H7 (cell line): ENCODE measurements around the gene ROS1. TPM values are rescaled to one million over a fixed set of nuclear protein-coding genes. Genes with fewer than 3 reads are reported as not detected.
"Not testable (repeated sequence)": the region's sequence is repeated elsewhere in the genome, so short reads cannot be mapped to it uniquely, and the experiment has no call there.

ENCODE experiments used
- DNase-seq: peaks from one replicate; pipeline ENCODE4 v3.0.0; 2012
- H3K27me3 ChIP-seq: 2 replicates; pipeline ENCODE4 v1.6.0; 2011; ENCODE audit warnings: mild to moderate bottlenecking, low read length; ENCODE audit not compliant: control insufficient read depth, insufficient read depth
- H3K36me3 ChIP-seq: replicated peaks from 2 replicates; pipeline ENCODE4 v1.5.1; 2011; ENCODE audit warnings: low read length; ENCODE audit not compliant: control insufficient read depth, insufficient read depth
- H3K4me3 ChIP-seq: 2 replicates; pipeline ENCODE4 v1.5.1; 2011; ENCODE audit warnings: low read depth, mild to moderate bottlenecking, control low read depth, low read length, moderate library complexity; ENCODE audit not compliant: insufficient read depth
- total RNA-seq: library from RNA; depleted of rRNA; stranded (reverse); fragments of >200 nt; shearing (Covaris generic); gene quantifications from 2 replicates; pipeline ENCODE4 v1.2.3, GENCODE V29; 2014; rRNA removed

Gene ROS1
- total RNA-seq, 1 experiment from 2014 or later, result not detected

GRCh38 chr6:117267054-117267347 lies 158.7 kb downstream of the ROS1 start:
- peaks cover 99% of the 10 kb centered on the region for H3K27me3 ChIP-seq
- H3K4me3 ChIP-seq, result no peak overlapping the region
- no peaks in the 10 kb centered on the region for H3K36me3 ChIP-seq
- no peak for DNase-seq

GRCh38 chr6:117266257-117267053 lies 159.3 kb downstream of the ROS1 start:
- Histone ChIP-seq H3K4me3 (peak overlapping the region; percentile 48; the same call in 1 of the 2 replicates), H3K27me3 (peaks cover 98% of the 10 kb centered on the region), H3K36me3 (no peaks in the 10 kb centered on the region)
- DNase-seq, result no peak

- peak; percentile 84 for DNase-seq
- peak within 1 kb of the TSS; percentile 48 for H3K4me3 ChIP-seq
- no peaks in the 10 kb centered on the region for H3K36me3 ChIP-seq
- peaks cover 97% of the 10 kb centered on the region for H3K27me3 ChIP-seq
Measured at GRCh38 chr6:117265410-117266256, 160.1 kb downstream of the ROS1 start, which contains the start of gene VGLL2. Gene VGLL2, plus strand, starts transcription at chr6:117265558. Its CDS starts 206 bp downstream, at chr6:117265764.

- Histone ChIP-seq H3K4me3 (peak overlapping the region; percentile 48), H3K36me3 (no peaks in the 10 kb centered on the region), H3K27me3 (peaks cover 89% of the 10 kb centered on the region)
- peak; percentile 61 for DNase-seq
Measured at GRCh38 chr6:117264692-117265409, 160.9 kb downstream of the ROS1 start.

- Histone ChIP-seq H3K36me3 (no peaks in the 10 kb centered on the region), H3K4me3 (peak overlapping the region; percentile 48), H3K27me3 (peaks cover 84% of the 10 kb centered on the region)
- DNase-seq, result no peak
Measured at GRCh38 chr6:117264369-117264691, 161.4 kb downstream of the ROS1 start.

- no peak overlapping the region for H3K4me3 ChIP-seq
- peaks cover 75% of the 10 kb centered on the region for H3K27me3 ChIP-seq
- no peaks in the 10 kb centered on the region for H3K36me3 ChIP-seq
- DNase-seq, result no peak
Measured at GRCh38 chr6:117263353-117263927, 162.3 kb downstream of the ROS1 start.

GRCh38 chr6:117262799-117263198 lies 162.9 kb downstream of the ROS1 start:
- peaks cover 68% of the 10 kb centered on the region for H3K27me3 ChIP-seq
- DNase-seq, result no peak
- H3K36me3 ChIP-seq, result no peaks in the 10 kb centered on the region
- H3K4me3 ChIP-seq, result no peak overlapping the region

GRCh38 chr6:117253785-117254184 lies 172.0 kb downstream of the ROS1 start:
- Histone ChIP-seq H3K4me3 (no peak overlapping the region), H3K36me3 (no peaks in the 10 kb centered on the region)
- no peak for DNase-seq

GRCh38 chr6:117244979-117245378 lies 180.8 kb downstream of the ROS1 start:
- H3K36me3 ChIP-seq, H3K27me3 ChIP-seq, DNase-seq: not testable (repeated sequence)
- H3K4me3 ChIP-seq, result peak overlapping the region; percentile 37

More at GRCh38 chr6:117253785-117254184, 172.0 kb downstream of the ROS1 start:
- no peaks in the 10 kb centered on the region for H3K27me3 ChIP-seq

GRCh38 chr6:117244571-117244970 lies 181.2 kb downstream of the ROS1 start:
- not testable (repeated sequence) for H3K36me3 ChIP-seq, DNase-seq, H3K27me3 ChIP-seq
- H3K4me3 ChIP-seq, result peak overlapping the region; percentile 37

Other genes starting within 250 kb of the ROS1 start
- gene VGLL2, start 160.4 kb downstream of the ROS1 start, total RNA-seq, result not detected in 2 replicates
- gene DCBLD1, start 56.7 kb upstream of the ROS1 start, total RNA-seq, result 12.0 and 12.1 TPM in 2 replicates
- 17.0 and 19.6 TPM in 2 replicates for gene GOPC, start 176.6 kb upstream of the ROS1 start, total RNA-seq
- gene NUS1, start 249.5 kb upstream of the ROS1 start, total RNA-seq, result 23.7 and 30.0 TPM in 2 replicates